DMS53 treated with DMSO at 0.1 percent for 48 hours (cell line): ENCODE measurements around the gene HAGHL.
"Not testable (repeated sequence)": the region's sequence is repeated elsewhere in the genome, so short reads cannot be mapped to it uniquely, and the experiment has no call there.

Experiments used
- DNase-seq: peaks from one replicate; lab custom pipeline; 2025; ENCODE audit not compliant: unreplicated experiment; lab: John Stamatoyannopoulos, UW

Gene HAGHL

GRCh38 chr16:732332-732731 is 5.4 kb downstream of the HAGHL start:
- DNase-seq: no peak

DNA sequence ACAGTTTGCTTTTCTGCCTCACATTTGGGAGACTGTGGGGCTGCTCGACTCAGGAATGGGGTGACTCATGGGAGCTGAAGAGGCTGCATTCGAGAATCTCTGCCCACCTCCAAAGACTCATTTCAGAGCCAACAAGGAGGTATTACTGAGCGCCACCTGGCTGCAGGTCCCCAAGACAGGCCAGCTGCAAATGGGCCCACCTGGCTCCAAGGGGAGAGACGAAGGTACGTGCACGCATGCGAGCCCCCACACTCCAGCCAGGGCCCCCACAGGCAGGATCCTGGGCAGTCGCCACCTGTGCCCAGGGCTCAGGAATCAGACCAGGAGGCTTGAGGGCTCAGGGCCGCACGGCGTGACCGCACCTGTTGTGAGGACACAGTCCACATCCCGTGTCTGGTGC is 6.0 kb downstream of the HAGHL start:
- DNase-seq: no peak

GRCh38 chr16:733382-734207 is 6.7 kb downstream of the HAGHL start:
- no peak for DNase-seq

GRCh38 chr16:734208-734980 is 7.5 kb downstream of the HAGHL start:
- no peak for DNase-seq

DNA sequence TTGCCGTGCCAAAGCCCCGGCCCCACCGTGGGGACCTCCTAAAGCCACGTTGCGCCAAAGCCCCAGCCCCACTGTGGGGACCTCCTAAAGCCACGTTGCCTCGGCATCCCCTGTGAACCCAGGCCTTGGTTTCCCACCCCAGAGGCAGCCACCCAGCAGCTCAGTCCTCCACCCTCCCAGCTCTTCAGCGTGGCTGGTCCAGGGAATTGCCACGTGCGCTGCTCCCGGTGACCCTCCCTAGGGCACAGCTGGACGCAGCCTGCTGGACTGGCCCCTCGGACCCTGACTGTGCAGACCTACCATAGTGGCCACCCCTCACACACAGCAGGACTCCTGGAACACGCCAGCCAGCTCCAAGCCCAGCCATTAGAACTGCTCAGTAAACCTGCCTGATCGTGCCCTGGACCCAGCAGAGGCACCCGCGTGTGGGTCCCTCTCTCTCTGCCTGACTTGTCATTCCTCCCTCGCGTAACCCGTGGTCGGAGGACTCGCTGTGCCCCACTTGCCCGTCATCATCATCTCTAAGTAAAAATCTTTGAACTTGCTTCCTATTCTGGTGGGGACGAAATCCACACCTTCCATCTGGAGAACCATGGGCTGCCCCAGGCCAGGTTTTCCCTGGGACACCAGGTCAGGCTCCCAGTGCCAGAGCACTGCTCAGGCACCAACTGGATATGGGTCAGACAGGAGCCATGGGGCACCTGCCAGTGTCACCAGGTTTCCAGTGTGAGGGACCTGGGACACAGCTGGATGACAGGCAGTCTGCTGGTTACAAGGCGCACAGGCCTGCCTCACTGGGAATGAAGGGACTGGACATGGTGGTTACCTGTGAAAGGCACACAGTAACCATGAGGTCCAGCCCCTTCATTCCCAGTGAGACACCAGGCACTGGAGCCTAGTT is 8.3 kb downstream of the HAGHL start:
- no peak for DNase-seq

DNA sequence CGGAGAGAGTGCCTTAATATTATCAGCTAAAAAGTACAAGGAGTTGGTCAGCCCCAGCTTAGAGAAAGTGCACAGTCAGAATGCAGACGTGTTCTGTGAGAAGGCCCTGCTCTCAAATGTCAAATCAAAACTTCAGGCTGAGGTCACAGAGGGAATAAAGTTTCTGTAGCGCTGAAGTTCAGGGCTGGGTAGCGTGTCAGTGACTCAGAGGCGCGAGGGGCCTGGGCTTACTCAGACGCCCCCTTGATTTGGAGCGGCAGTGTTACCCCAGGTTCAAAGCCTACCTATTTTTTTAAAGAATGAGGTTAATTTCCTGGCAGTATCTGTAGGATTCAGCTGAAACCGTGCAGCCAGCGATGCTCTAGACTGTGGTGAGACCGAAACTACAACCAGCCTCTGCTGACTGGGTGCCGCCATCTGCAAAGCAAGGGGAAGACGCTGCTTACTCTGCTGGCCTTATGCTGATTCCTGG is 9.1 kb downstream of the HAGHL start:
- no peak for DNase-seq

- DNase-seq: no peak
These were observed 10.1 kb downstream of the HAGHL start for GRCh38 chr16:736936-737481.

- DNase-seq: no peak
These were observed 12.9 kb downstream of the HAGHL start for GRCh38 chr16:739560-740458.

GRCh38 chr16:740459-740763 is 13.5 kb downstream of the HAGHL start:
- DNase-seq: no peak

GRCh38 chr16:740764-741505 is 14.0 kb downstream of the HAGHL start, which contains the start of gene CIAO3:
CIAO3 (minus strand) TSS chr16:740997; CDS start chr16:740985, 12 bp downstream.
- peak; percentile 64 for DNase-seq

- no peak for DNase-seq
These were observed 15.2 kb downstream of the HAGHL start for GRCh38 chr16:741986-742629.

DNA sequence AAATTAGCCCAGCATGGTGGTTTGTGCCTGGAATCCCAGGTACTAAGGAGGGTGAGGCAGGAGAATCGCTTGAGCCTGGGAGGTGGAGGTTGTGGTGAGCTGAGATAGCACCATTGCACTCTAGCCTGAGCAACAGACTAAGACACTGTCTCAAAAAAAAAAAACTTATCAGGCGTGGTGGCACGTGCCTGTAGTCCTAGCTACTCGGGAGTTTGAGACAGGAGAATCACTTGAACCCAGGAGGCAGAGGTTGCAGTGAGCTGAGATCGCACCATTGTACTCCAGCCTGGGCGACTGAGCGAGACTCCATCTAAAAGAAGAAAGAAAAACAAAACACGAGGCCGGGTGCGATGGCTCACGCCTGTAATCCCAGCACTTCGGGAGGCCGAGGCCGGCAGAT is 16.0 kb downstream of the HAGHL start:
- DNase-seq: not testable (repeated sequence)

DNA sequence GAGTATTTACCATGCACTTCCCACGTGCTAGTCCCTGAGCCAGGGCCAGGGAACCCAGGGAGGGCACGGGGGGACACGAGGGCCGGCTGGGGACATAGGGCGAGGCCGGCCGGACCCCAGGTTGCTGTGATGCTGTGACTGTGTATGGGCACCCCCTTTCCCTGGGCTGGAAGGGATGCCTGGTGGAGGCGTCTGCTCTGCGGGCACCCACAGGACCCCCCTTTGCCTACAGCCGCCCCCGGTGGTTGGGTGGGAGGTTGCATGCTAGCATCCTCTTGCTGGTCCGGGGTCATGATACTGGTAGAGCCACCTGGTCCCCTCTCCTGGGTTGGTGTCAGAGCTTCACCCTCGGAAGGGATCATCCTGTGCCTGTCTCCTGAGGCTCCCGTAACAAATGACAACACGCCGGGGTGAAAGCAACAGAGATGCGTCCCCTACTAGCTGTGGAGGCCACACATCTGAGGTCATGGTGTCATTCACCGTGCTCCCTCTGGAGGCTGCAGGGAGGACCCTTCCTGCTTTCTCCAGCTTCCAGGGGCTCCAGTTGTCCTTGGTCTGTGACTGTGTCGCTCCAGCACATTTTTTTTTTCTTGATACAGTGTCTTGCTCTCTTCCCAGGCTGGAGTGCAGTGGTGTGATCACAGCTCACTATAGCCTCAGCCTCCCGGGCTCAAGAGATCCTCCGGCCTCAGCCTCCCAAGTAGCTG is 17.0 kb downstream of the HAGHL start:
- DNase-seq: no peak

GRCh38 chr16:745739-746138 is 18.8 kb downstream of the HAGHL start:
- no peak for DNase-seq

DNA sequence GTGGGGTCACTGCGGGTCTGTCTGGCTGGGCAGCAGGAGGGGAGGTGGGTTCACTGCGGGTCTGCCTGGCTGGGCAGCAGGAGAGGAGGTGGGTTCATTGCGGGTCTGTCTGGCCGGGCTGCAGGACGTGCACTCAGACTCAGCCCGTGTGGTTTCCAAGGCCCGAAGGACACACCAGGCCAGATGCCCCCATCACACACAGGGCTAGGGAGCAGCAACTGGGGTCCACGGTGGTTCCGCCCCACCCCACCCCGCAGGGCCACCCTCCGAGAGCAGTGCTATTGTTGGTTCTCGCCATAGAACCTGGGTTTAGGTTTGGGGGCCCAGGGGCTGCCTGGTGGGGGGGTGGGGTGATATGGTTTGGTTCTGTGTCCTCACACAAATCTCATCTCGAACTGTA is 19.7 kb downstream of the HAGHL start:
- DNase-seq: no peak

DNA sequence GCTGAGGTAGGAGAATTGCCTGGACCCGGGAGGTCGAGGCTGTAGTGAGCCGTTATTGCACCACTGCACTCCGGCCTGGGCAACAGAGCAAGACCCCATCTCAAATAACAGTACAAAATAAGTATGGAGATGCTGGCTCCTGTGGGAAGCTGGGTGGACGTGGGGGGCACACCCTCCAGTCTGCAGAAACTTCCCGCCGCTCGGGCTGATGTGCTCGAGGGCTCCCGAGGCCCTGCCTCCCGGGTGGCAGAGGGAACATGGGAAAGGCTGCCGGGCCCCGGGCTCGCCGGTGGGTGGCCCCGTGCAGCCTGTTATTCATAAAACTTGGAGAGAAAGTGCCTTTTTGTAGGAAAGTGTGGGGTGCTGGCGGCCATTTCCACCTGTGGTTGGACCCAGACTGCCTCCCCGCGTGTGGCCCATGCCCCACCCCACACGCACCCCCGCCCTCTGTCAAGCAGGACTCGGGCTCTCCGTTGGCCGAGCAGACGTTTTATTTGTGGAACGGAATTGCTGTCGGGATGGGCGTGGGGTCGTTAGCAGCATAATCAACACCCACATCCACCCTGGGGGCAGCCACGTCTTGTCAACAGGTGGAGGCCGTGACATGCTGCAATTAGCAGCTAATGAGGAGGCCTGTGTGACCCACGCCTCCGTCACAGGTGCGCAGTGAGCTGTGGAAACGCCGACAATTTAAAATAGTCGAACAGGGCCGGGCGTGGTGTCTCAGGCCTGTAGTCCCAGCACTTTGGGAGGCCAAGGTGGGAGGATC is 21.3 kb downstream of the HAGHL start:
- no peak for DNase-seq

GRCh38 chr16:749010-749409 is 22.1 kb downstream of the HAGHL start:
- no peak for DNase-seq
